Left forelimb (tissue), 1 donor: ENCODE results near the gene ALDH1B1.
A peak's percentile ranks its signal among the peaks of the same experiment; 100 is the strongest.

Experiments used
- DNase-seq: peaks from one replicate; pipeline ENCODE4 v3.0.0-alpha.2; 2018; ENCODE audit warnings: low spot score

ALDH1B1 gene

GRCh38 chr9:38392235-38393127, at the start of gene ALDH1B1:
Gene ALDH1B1 (plus strand): TSS chr9:38392702. CDS start chr9:38395749, 3,047 bp downstream.
- DNase-seq = peak; percentile 89

- peak; percentile 37 for DNase-seq
Measured at GRCh38 chr9:38343037-38343436, 49.5 kb upstream of the ALDH1B1 start.

- peak; percentile 9 for DNase-seq
Measured at GRCh38 chr9:38343552-38343951, 49.0 kb upstream of the ALDH1B1 start.

GRCh38 chr9:38344566-38345324, 47.8 kb upstream of the ALDH1B1 start:
- DNase-seq = peak; percentile 60

- DNase-seq = peak; percentile 41
Measured at GRCh38 chr9:38345851-38346755, 46.4 kb upstream of the ALDH1B1 start.

- peak; percentile 64 for DNase-seq
Measured at GRCh38 chr9:38346811-38347210, 45.7 kb upstream of the ALDH1B1 start.

GRCh38 chr9:38347271-38347671, 45.2 kb upstream of the ALDH1B1 start:
- peak; percentile 46 for DNase-seq

GRCh38 chr9:38347946-38348345, 44.6 kb upstream of the ALDH1B1 start:
- DNase-seq = peak; percentile 17

- DNase-seq = peak; percentile 14
Measured at GRCh38 chr9:38350529-38350928, 42.0 kb upstream of the ALDH1B1 start.

- peak; percentile 57 for DNase-seq
Measured at GRCh38 chr9:38352530-38353328, 39.8 kb upstream of the ALDH1B1 start.

GRCh38 chr9:38355115-38355514, 37.4 kb upstream of the ALDH1B1 start:
- DNase-seq = no peak

- DNase-seq = peak; percentile 17
Measured at GRCh38 chr9:38355517-38356120, 36.9 kb upstream of the ALDH1B1 start.

GRCh38 chr9:38356851-38357250, 35.7 kb upstream of the ALDH1B1 start:
- no peak for DNase-seq

- DNase-seq = peak; percentile 36
Measured at GRCh38 chr9:38357350-38358114, 35.0 kb upstream of the ALDH1B1 start.

- DNase-seq = peak; percentile 22
Measured at GRCh38 chr9:38358390-38359296, 33.9 kb upstream of the ALDH1B1 start.

- DNase-seq = no peak
Measured at GRCh38 chr9:38359297-38359653, 33.2 kb upstream of the ALDH1B1 start.

- DNase-seq = peak; percentile 41
Measured at GRCh38 chr9:38359689-38360385, 32.7 kb upstream of the ALDH1B1 start.

GRCh38 chr9:38360839-38361472, 31.5 kb upstream of the ALDH1B1 start:
- DNase-seq = no peak
